Right atrium auricular region (tissue), 2 donors: Measurements from ENCODE around the gene EXOC3. TPM values are rescaled to one million over a fixed set of nuclear protein-coding genes. Genes with fewer than 3 reads are reported as not detected.

ENCODE experiments used
- DNase-seq: peaks from one replicate; pipeline ENCODE4 v3.0.0-alpha.2; 2019; ENCODE audit warnings: low spot score
- H3K27ac ChIP-seq, 2 donors: fragments of 200-600 bp; sonication (generic); 1 replicate in 1 of 2; 2 replicates in 1 of 2; pipeline ENCODE4 v1.5.1; 2016 to 2019
- H3K27me3 ChIP-seq, 2 donors: fragments of 200-600 bp; sonication (generic); one replicate each; pipeline versions ENCODE4 v1.5.1 to v1.6.0; 2017 to 2019
- H3K36me3 ChIP-seq: fragments of 200-600 bp; sonication (generic); one replicate; pipeline ENCODE4 v1.5.1; 2016
- H3K4me1 ChIP-seq, 2 donors: fragments of 200-600 bp; sonication (generic); one replicate each; pipeline versions ENCODE4 v1.5.1 to v1.6.0; 2017 to 2019
- H3K4me3 ChIP-seq, 2 donors: fragments of 200-600 bp; sonication (generic); 1 replicate in 1 of 2; 2 replicates in 1 of 2; pipeline ENCODE4 v1.5.1; 2017 to 2019; ENCODE audit warnings: mild to moderate bottlenecking in 1 of 2, moderate library complexity in 1 of 2
- H3K9me3 ChIP-seq, 2 donors: fragments of 200-600 bp; sonication (generic); one replicate each; pipeline ENCODE4 v1.5.1; 2019
- CTCF ChIP-seq, 2 donors: fragments of 200-600 bp; sonication (generic); IDR thresholded peaks; one replicate each; pipeline ENCODE4 v1.5.1; 2019; ENCODE audit warnings: antibody characterized with exemption in 2 of 2
- total RNA-seq, 2 donors: library from RNA; depleted of rRNA; stranded (reverse); fragments of >200 nt; gene quantifications; one replicate each; pipeline ENCODE4 v1.1.0, GENCODE V29; 2016

EXOC3 gene
- total RNA-seq, 2 donors from 2014 or later, result 34.7 to 40.7 TPM

GRCh38 chr5:514673-515072, 71.7 kb downstream of the EXOC3 start:
- Histone ChIP-seq H3K36me3 (no peaks in the 10 kb centered on the region), H3K4me1 (no peaks in the 10 kb centered on the region), H3K27me3 (no peaks in the 10 kb centered on the region), H3K9me3 (no peaks in the 10 kb centered on the region), H3K27ac (no peak overlapping the region), H3K4me3 (no peak overlapping the region)
- no peak for TF ChIP-seq CTCF (IDR thresholded peaks at IDR 0.05)
- DNase-seq, result no peak

- H3K27me3 ChIP-seq, result no peaks in the 10 kb centered on the region
- H3K4me1 ChIP-seq, result no peaks in the 10 kb centered on the region
- no peak for TF ChIP-seq CTCF (IDR thresholded peaks at IDR 0.05)
These were observed 72.4 kb downstream of the EXOC3 start for GRCh38 chr5:515273-515836.

GRCh38 chr5:516338-516925, 73.5 kb downstream of the EXOC3 start:
- H3K27me3 ChIP-seq, result no peaks in the 10 kb centered on the region
- DNase-seq, result no peak
- no peak for TF ChIP-seq CTCF (IDR thresholded peaks at IDR 0.05)

More at GRCh38 chr5:515273-515836, 72.4 kb downstream of the EXOC3 start:
- no peaks in the 10 kb centered on the region for H3K36me3 ChIP-seq
- no peaks in the 10 kb centered on the region for H3K9me3 ChIP-seq
- no peak overlapping the region for H3K4me3 ChIP-seq
- no peak overlapping the region for H3K27ac ChIP-seq
- no peak for DNase-seq

More at GRCh38 chr5:516338-516925, 73.5 kb downstream of the EXOC3 start:
- H3K36me3 ChIP-seq, result no peaks in the 10 kb centered on the region
- no peak overlapping the region for H3K27ac ChIP-seq
- H3K9me3 ChIP-seq, result no peaks in the 10 kb centered on the region
- no peaks in the 10 kb centered on the region for H3K4me1 ChIP-seq
- H3K4me3 ChIP-seq, result no peak overlapping the region

Other genes starting within 250 kb of the EXOC3 start
- gene CCDC127, start 225.0 kb upstream of the EXOC3 start, total RNA-seq, result 1 to 10 TPM; 5.6 to 7.1 TPM
- 100 to 1,000 TPM; 242 to 366 TPM for gene SDHA, start 224.9 kb upstream of the EXOC3 start, total RNA-seq
- 10 to 100 TPM; 38.1 to 46.1 TPM for gene PDCD6, start 171.5 kb upstream of the EXOC3 start, total RNA-seq
- under 1 TPM; 0.12 to 0.30 TPM for gene AHRR, start 121.5 kb upstream of the EXOC3 start, total RNA-seq
- gene SLC9A3, start 81.3 kb downstream of the EXOC3 start, total RNA-seq, result 1 to 10 TPM; 1.8 to 2.3 TPM
- 1 to 10 TPM in 1 of 2 donors, under 1 TPM in 1; 0.41 to 1.0 TPM for gene CEP72, start 169.2 kb downstream of the EXOC3 start, total RNA-seq